ENCODE measurements around the gene CPNE5.

- no peak for TF ChIP-seq POLR2A (IDR thresholded peaks at IDR 0.05; ENCODE audit: low read depth, low read length)
- TF ChIP-seq POLR2AphosphoS5 (IDR thresholded peaks at IDR 0.05; ENCODE audit: low read depth, low read length) = no peak
Observed at GRCh38 chr6:36822506-36823269, 16.6 kb downstream of the CPNE5 start.
